HCT116 (cell line): ENCODE results near the gene CAV1. TPM values are rescaled to one million over a fixed set of nuclear protein-coding genes. Genes with fewer than 3 reads are reported as not detected.

Experiments
- ATAC-seq: fragments of 200-7000 bp; cut with Tn5 transposase; 2 replicates; pipeline ENCODE4 v1.9.1; 2020; ENCODE audit warnings: mild to moderate bottlenecking, moderate library complexity
- BruUV-seq: library from RNA; stranded (reverse); fragments of 400-500 nt; replicated peaks from 2 replicates; lab custom pipeline; 2021; lab: Mats Ljungman, UMichigan
- CTCF ChIA-PET: fragments of 300-600 bp; sonication (Branson Sonifier 250); formaldehyde crosslinking; loops from one replicate; lab custom pipeline; 2021; ENCODE audit warnings: antibody characterized with exemption; lab: Charles Lee
- POLR2A ChIA-PET: fragments of 300-600, 350-600 bp; sonication (Branson Sonifier 250); formaldehyde crosslinking; loops from one replicate; lab custom pipeline; 2021; ENCODE audit warnings: antibody characterized with exemption; lab: Charles Lee
- RAD21 ChIA-PET, 2 experiments: fragments of 300-600 bp; sonication (Branson Sonifier 250); formaldehyde crosslinking; loops; one replicate each; lab custom pipeline; 2023; ENCODE audit warnings: low total read pairs in 2 of 2; ENCODE audit not compliant: uncharacterized antibody in 2 of 2, unreplicated experiment in 2 of 2, low non-redundant PET in 1 of 2; lab: Charles Lee
- DNase-seq: peaks from one replicate; pipeline ENCODE4 v3.0.0-alpha.2; 2010; ENCODE audit warnings: low read depth, low spot score
- H2AFZ ChIP-seq: fragments of 200-600 bp; shearing (Covaris generic), sonication (generic); 2 replicates; pipeline ENCODE4 v1.6.1; 2017; ENCODE audit warnings: low read depth, mixed run types, mixed read lengths, antibody characterized with exemption, low read length; ENCODE audit not compliant: poor library complexity, severe bottlenecking
- H3K27ac ChIP-seq: 2 replicates; pipeline ENCODE4 v1.5.1; 2012; ENCODE audit warnings: low read depth, low read length
- H3K27me3 ChIP-seq: fragments of 200-600 bp; sonication (generic); 2 replicates; pipeline ENCODE4 v1.6.1; 2016; ENCODE audit warnings: mixed run types, low read length, mixed read lengths; ENCODE audit not compliant: insufficient read depth
- H3K36me3 ChIP-seq, 2 experiments: fragments of 200-500 bp in 1 of 2; fragments of 200-600 bp in 1 of 2; sonication (Bioruptor generic) in 1 of 2; sonication (generic) in 1 of 2; 2 replicates each; pipeline versions ENCODE4 v1.5.1 to v1.6.1; 2014 to 2016; ENCODE audit warnings: low read length in 2 of 2, inconsistent platforms in 1 of 2, mixed read lengths in 1 of 2, mixed run types in 1 of 2; ENCODE audit not compliant: insufficient read depth in 2 of 2, control insufficient read depth in 1 of 2
- H3K4me1 ChIP-seq, 2 experiments: fragments of 200-600 bp in 1 of 2; sonication (generic) in 1 of 2; 2 replicates each; pipeline versions ENCODE4 v1.5.1 to v1.6.1; 2012 to 2017; ENCODE audit warnings: low read length in 2 of 2, inconsistent platforms in 1 of 2, mild to moderate bottlenecking in 1 of 2, mixed read lengths in 1 of 2, mixed run types in 1 of 2, moderate library complexity in 1 of 2; ENCODE audit not compliant: insufficient read depth in 2 of 2, control insufficient read depth in 1 of 2
- H3K4me2 ChIP-seq: fragments of 200-600 bp; sonication (generic); 2 replicates; pipeline ENCODE4 v1.6.1; 2017; ENCODE audit warnings: mixed run types, low read length, mixed read lengths
- H3K4me3 ChIP-seq, 2 experiments: fragments of 200-600 bp in 1 of 2; sonication (generic) in 1 of 2; replicated peaks in 1 of 2; 2 replicates each; pipeline ENCODE4 v1.5.1; 2011 to 2016; ENCODE audit warnings: low read length in 2 of 2, control low read depth in 1 of 2, low read depth in 1 of 2, mild to moderate bottlenecking in 1 of 2, mixed read lengths in 1 of 2, mixed run types in 1 of 2
- H3K79me2 ChIP-seq: fragments of 200-600 bp; sonication (generic); 2 replicates; pipeline ENCODE4 v1.6.1; 2017; ENCODE audit warnings: mild to moderate bottlenecking, mixed run types, low read length, moderate library complexity, mixed read lengths; ENCODE audit not compliant: insufficient read depth
- H3K9ac ChIP-seq: fragments of 200-600 bp; sonication (generic); 2 replicates; pipeline ENCODE4 v1.6.1; 2016; ENCODE audit warnings: low read length, mixed read lengths
- H3K9me2 ChIP-seq: fragments of 200-600 bp; sonication (generic), shearing (Covaris generic); 2 replicates; pipeline ENCODE4 v1.6.1; 2017; ENCODE audit warnings: mixed run types, mild to moderate bottlenecking, moderate library complexity; ENCODE audit not compliant: insufficient read depth
- H3K9me3 ChIP-seq, 2 experiments: fragments of 200-500 bp in 1 of 2; fragments of 200-600 bp in 1 of 2; sonication (Bioruptor generic) in 1 of 2; sonication (generic) in 1 of 2; 2 replicates each; pipeline ENCODE4 v1.6.1; 2014 to 2017; ENCODE audit warnings: low read length in 2 of 2, mixed read lengths in 2 of 2, inconsistent platforms in 1 of 2, low read depth in 1 of 2, mild to moderate bottlenecking in 1 of 2, mixed run types in 1 of 2, moderate library complexity in 1 of 2; ENCODE audit not compliant: control insufficient read depth in 1 of 2, insufficient read depth in 1 of 2
- H4K20me1 ChIP-seq: fragments of 200-600 bp; sonication (generic), shearing (Covaris generic); 2 replicates; pipeline ENCODE4 v1.6.1; 2017; ENCODE audit warnings: mixed run types, mild to moderate bottlenecking, moderate library complexity; ENCODE audit not compliant: insufficient read depth
- CBX3 ChIP-seq: IDR thresholded peaks from 2 replicates; pipeline ENCODE4 v1.6.1; 2012; ENCODE audit warnings: low read depth
- CTCF ChIP-seq, 3 experiments: fragments of 200-600 bp in 1 of 3; sonication (generic) in 1 of 3; IDR thresholded peaks in 2 of 3; conservative IDR thresholded peaks in 1 of 3; 2 replicates each; pipeline ENCODE4 v1.5.1; 2012 to 2017; ENCODE audit warnings: low read depth in 2 of 3, low read length in 2 of 3, antibody characterized with exemption in 1 of 3, borderline replicate concordance in 1 of 3, control low read depth in 1 of 3, mild to moderate bottlenecking in 1 of 3, mixed read lengths in 1 of 3, mixed run types in 1 of 3, moderate library complexity in 1 of 3; ENCODE audit not compliant: insufficient read depth in 1 of 3
- EZH2phosphoT487 ChIP-seq: fragments of 200-600 bp; IDR thresholded peaks from 2 replicates; pipeline ENCODE4 v1.6.1; 2018; ENCODE audit warnings: antibody characterized with exemption, borderline replicate concordance
- FOSL1 ChIP-seq: IDR thresholded peaks from 2 replicates; pipeline ENCODE4 v1.6.1; 2012; ENCODE audit warnings: low read depth
- JUND ChIP-seq: IDR thresholded peaks from 2 replicates; pipeline ENCODE4 v1.6.1; 2012
- RAD21 ChIP-seq: IDR thresholded peaks from 2 replicates; pipeline ENCODE4 v1.6.1; 2012; ENCODE audit warnings: low read depth, mild to moderate bottlenecking
- SIN3A ChIP-seq: IDR thresholded peaks from 2 replicates; pipeline ENCODE4 v1.6.1; 2012; ENCODE audit warnings: low read depth
- SP1 ChIP-seq: IDR thresholded peaks from 2 replicates; pipeline ENCODE4 v1.6.1; 2012; ENCODE audit warnings: low read depth
- intact Hi-C: fragments of 100-400 bp; cut with micrococcal nuclease; formaldehyde crosslinking; loops from 2 replicates; pipeline ENCODE4 v1.10.0; 2022
- total RNA-seq: library from RNA; stranded (reverse); gene quantifications from one replicate; pipeline ENCODE4 v1.2.1, GENCODE V29; 2021; ENCODE audit not compliant: unreplicated experiment

CAV1 gene
- total RNA-seq, 1 experiment from 2014 or later, result 298 TPM

- CTCF ChIA-PET, result interaction anchor here (1.0 kb wide), 1 partner anchor 12 kb away, joined by 7 read pairs; no protein-coding TSS in a partner anchor
- Histone ChIP-seq H3K9ac (no peak overlapping the region), H4K20me1 (no peaks in the 10 kb centered on the region), H2AFZ (peak overlapping the region; percentile 49), H3K4me1 (peaks cover 9 to 19% of the 10 kb centered on the region in 2 experiments), H3K9me3 (no peaks in the 10 kb centered on the region), H3K4me2 (peak overlapping the region; percentile 31), H3K36me3 (no peaks in the 10 kb centered on the region), H3K27ac (peak overlapping the region; percentile 6; the same call in 1 of the 2 replicates), H3K9me2 (no peaks in the 10 kb centered on the region), H3K4me3 (no peak overlapping the region), H3K79me2 (no peaks in the 10 kb centered on the region), H3K27me3 (no peaks in the 10 kb centered on the region)
- DNase-seq, result no peak
- TF ChIP-seq EZH2phosphoT487 (no peak), CBX3 (peak; percentile 56), SP1 (peak; percentile 33), SIN3A (no peak), FOSL1 (0 out of 2 replicates have a peak, but pooled peaks have one; percentile 25), RAD21 (no peak), JUND (0 out of 2 replicates have a peak, but pooled peaks have one; percentile 20), CTCF (IDR thresholded peaks at IDR 0.05 in 2 of 3, conservative IDR thresholded peaks at IDR 0.05 in 1 of 3; ENCODE audit: borderline replicate concordance in 1 of 3, insufficient read depth in 1 of 3, low read depth in 2 of 3, low read length in 2 of 3) (0 out of 6 replicates have a peak, but pooled peaks of 1 of the 3 experiments have one; percentile 16)
- RAD21 ChIA-PET, result no interaction called here
- intact Hi-C loops, result no loop called here
- peak; percentile 75 for ATAC-seq
- POLR2A ChIA-PET, result no interaction called here
- no TSS peak for BruUV-seq
Observed at GRCh38 chr7:116576350-116577319, 51.8 kb downstream of the CAV1 start.
